Gastrocnemius medialis (tissue), 4 donors: ENCODE measurements around the gene GAS6. TPM values are rescaled to one million over a fixed set of nuclear protein-coding genes. Genes with fewer than 3 reads are reported as not detected.

Experiments
- ATAC-seq, 2 donors: fragments of 150-250 bp; one replicate each; pipeline ENCODE4 v1.9.1; 2016
- DNase-seq, 2 donors: peaks; one replicate each; pipeline ENCODE4 v3.0.0-alpha.2; 2019
- H3K27ac ChIP-seq, 4 donors: fragments of 200-600 bp; sonication (generic); 1 replicate in 1 of 4; 2 replicates in 3 of 4; pipeline ENCODE4 v1.5.1; 2016 to 2018; ENCODE audit warnings: mild to moderate bottlenecking in 2 of 4, moderate library complexity in 1 of 4
- H3K27me3 ChIP-seq, 3 donors: fragments of 200-600 bp; sonication (generic) in 2 of 3; 1 replicate in 1 of 3; 2 replicates in 2 of 3; pipeline versions ENCODE4 v1.5.1 to v1.6.0; 2016 to 2019; ENCODE audit warnings: mild to moderate bottlenecking in 1 of 3, moderate library complexity in 1 of 3
- H3K36me3 ChIP-seq, 2 donors: fragments of 200-600 bp; sonication (generic) in 1 of 2; one replicate each; pipeline ENCODE4 v1.5.1; 2017 to 2018
- H3K4me1 ChIP-seq, 2 donors: fragments of 200-600 bp; sonication (generic) in 1 of 2; one replicate each; pipeline ENCODE4 v1.5.1; 2016 to 2017; ENCODE audit warnings: mild to moderate bottlenecking in 2 of 2
- H3K4me3 ChIP-seq, 4 donors: fragments of 200-600 bp; sonication (generic) in 3 of 4; 1 replicate in 1 of 4; 2 replicates in 3 of 4; pipeline ENCODE4 v1.5.1; 2016 to 2019; ENCODE audit warnings: mild to moderate bottlenecking in 2 of 4
- H3K9me3 ChIP-seq, 3 donors: fragments of 200-600 bp; sonication (generic) in 2 of 3; 1 replicate in 1 of 3; 2 replicates in 2 of 3; pipeline ENCODE4 v1.5.1; 2016 to 2019
- POLR2A ChIP-seq, 2 donors: fragments of 450-650 bp; IDR thresholded peaks; one replicate each; pipeline ENCODE4 v1.6.1; 2017; ENCODE audit warnings: antibody characterized with exemption in 2 of 2, mild to moderate bottlenecking in 2 of 2, moderate library complexity in 2 of 2
- in situ Hi-C, 4 donors: fragments of 200-750 bp; cut with MboI; loops; one replicate each; pipeline versions ENCODE4 v1.15.0 to v1.8.0; 2017; ENCODE audit warnings: low sequenced_read_pairs in 4 of 4
- intact Hi-C: fragments of 100-400 bp; cut with DNase I; formaldehyde crosslinking; loops from one replicate; pipeline ENCODE4 v1.15.1; 2023; ENCODE audit warnings: low total_unique reads
- total RNA-seq, 4 donors: library from RNA; depleted of rRNA; stranded (reverse); fragments of >200 nt; gene quantifications; one replicate each; pipeline versions ENCODE4 v1.1.0 to v1.2.3, GENCODE V29; 2016
- TF ChIP-seq, protein P1 (sequence below), 5 experiments: fragments of 450-650 bp in 3 of 5; fragments of 200-600 bp in 2 of 5; sonication (generic) in 2 of 5; IDR thresholded peaks in 4 of 5; conservative IDR thresholded peaks in 1 of 5; 1 replicate in 4 of 5; 2 replicates in 1 of 5; pipeline ENCODE4 v1.5.1; 2016 to 2019; ENCODE audit warnings: antibody characterized with exemption in 5 of 5, mild to moderate bottlenecking in 3 of 5, moderate library complexity in 3 of 5

GAS6 gene
- total RNA-seq, 4 donors from 2014 or later = 68.6 to 122 (median 86.3) TPM

GRCh38 chr13:113774177-113775107 is 89.4 kb downstream of the GAS6 start:
- intact Hi-C loops = no loop called here
- no peaks in the 10 kb centered on the region for H3K9me3 ChIP-seq
- H3K4me1 ChIP-seq = no peaks in the 10 kb centered on the region
- no peak for TF ChIP-seq POLR2A (IDR thresholded peaks at IDR 0.05)
- TF ChIP-seq, protein P1, sequence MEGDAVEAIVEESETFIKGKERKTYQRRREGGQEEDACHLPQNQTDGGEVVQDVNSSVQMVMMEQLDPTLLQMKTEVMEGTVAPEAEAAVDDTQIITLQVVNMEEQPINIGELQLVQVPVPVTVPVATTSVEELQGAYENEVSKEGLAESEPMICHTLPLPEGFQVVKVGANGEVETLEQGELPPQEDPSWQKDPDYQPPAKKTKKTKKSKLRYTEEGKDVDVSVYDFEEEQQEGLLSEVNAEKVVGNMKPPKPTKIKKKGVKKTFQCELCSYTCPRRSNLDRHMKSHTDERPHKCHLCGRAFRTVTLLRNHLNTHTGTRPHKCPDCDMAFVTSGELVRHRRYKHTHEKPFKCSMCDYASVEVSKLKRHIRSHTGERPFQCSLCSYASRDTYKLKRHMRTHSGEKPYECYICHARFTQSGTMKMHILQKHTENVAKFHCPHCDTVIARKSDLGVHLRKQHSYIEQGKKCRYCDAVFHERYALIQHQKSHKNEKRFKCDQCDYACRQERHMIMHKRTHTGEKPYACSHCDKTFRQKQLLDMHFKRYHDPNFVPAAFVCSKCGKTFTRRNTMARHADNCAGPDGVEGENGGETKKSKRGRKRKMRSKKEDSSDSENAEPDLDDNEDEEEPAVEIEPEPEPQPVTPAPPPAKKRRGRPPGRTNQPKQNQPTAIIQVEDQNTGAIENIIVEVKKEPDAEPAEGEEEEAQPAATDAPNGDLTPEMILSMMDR (IDR thresholded peaks at IDR 0.05 in 4 of 5, conservative IDR thresholded peaks at IDR 0.05 in 1 of 5) = no peak
- no peak overlapping the region for H3K27ac ChIP-seq
- H3K27me3 ChIP-seq = peaks cover 15 to 27% (median 23%) of the 10 kb centered on the region in 3 donors
- no peaks in the 10 kb centered on the region for H3K36me3 ChIP-seq
- in situ Hi-C loops = no loop called here
- DNase-seq (no peak), ATAC-seq (peak in 1 of 2 donors; percentile 27)
- no peak overlapping the region for H3K4me3 ChIP-seq

- Histone ChIP-seq H3K27ac (no peak overlapping the region), H3K4me3 (no peak overlapping the region), H3K9me3 (no peaks in the 10 kb centered on the region), H3K27me3 (peaks cover 13 to 19% (median 14%) of the 10 kb centered on the region in 3 donors), H3K4me1 (no peaks in the 10 kb centered on the region), H3K36me3 (no peaks in the 10 kb centered on the region)
- in situ Hi-C loops = no loop called here
- TF ChIP-seq, protein P1 (IDR thresholded peaks at IDR 0.05 in 4 of 5, conservative IDR thresholded peaks at IDR 0.05 in 1 of 5) = no peak
- no peak for TF ChIP-seq POLR2A (IDR thresholded peaks at IDR 0.05)
- intact Hi-C loops = no loop called here
- ATAC-seq = no peak
- DNase-seq = no peak
These were observed 92.1 kb downstream of the GAS6 start for GRCh38 chr13:113771709-113772331.

DNA sequence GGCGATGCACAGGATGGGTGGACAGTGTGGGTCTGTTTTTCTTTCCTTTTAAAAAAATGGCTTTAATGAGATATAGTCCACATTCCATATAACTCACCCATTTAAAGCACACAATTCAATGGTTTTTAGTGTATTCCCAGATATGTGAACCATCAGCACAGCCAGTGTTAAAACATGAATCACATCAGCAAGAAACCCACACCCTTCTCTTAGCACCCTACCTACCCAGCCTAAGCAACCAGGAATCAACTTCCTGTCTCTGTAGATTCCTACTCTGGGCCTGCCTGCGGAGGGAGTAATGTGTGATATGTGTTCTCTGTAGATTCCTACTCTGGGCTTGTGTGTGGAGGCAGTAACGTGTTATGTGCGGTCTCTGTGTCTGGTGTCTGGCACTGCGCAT is 92.9 kb downstream of the GAS6 start:
- H3K36me3 ChIP-seq = no peaks in the 10 kb centered on the region
- no peak overlapping the region for H3K27ac ChIP-seq
- no peak for DNase-seq
- H3K4me3 ChIP-seq = no peak overlapping the region
- no peaks in the 10 kb centered on the region for H3K9me3 ChIP-seq
- intact Hi-C loops = no loop called here
- TF ChIP-seq, protein P1 (IDR thresholded peaks at IDR 0.05 in 4 of 5, conservative IDR thresholded peaks at IDR 0.05 in 1 of 5) = no peak
- no peak for TF ChIP-seq POLR2A (IDR thresholded peaks at IDR 0.05)
- H3K27me3 ChIP-seq = peaks cover 6 to 14% (median 8%) of the 10 kb centered on the region in 3 donors
- in situ Hi-C loops = no loop called here
- no peak for ATAC-seq
- H3K4me1 ChIP-seq = no peaks in the 10 kb centered on the region

Other genes with a start within 250 kb of the GAS6 start
- not detected for gene ATP4B, start 205.9 kb downstream of the GAS6 start, total RNA-seq
- gene GRK1, start 196.9 kb downstream of the GAS6 start, total RNA-seq = under 1 TPM in 1 of 4 donors, not detected in 3; 0.10 TPM
- 1 to 10 TPM in 1 of 4 donors, under 1 TPM in 3; 0.36 to 1.8 (median 0.59) TPM for gene TMEM255B, start 104.8 kb downstream of the GAS6 start, total RNA-seq
- under 1 TPM in 3 of 4 donors, not detected in 1; 0.10 to 0.69 (median 0.15) TPM for gene C13orf46, start 110.0 kb upstream of the GAS6 start, total RNA-seq